Stimulated activated CD4-positive, alpha-beta T cell treated with anti-CD3 and anti-CD28 coated beads, Interleukin-4, amount 100 ng/mL, for 4 hours (primary cell): Measurements from ENCODE around the gene AUTS2.
"Not testable (repeated sequence)": the region's sequence is repeated elsewhere in the genome, so short reads cannot be mapped to it uniquely, and the experiment has no call there.

Experiments used
- DNase-seq, 2 experiments: peaks; one replicate each; pipeline ENCODE4 v3.0.0-alpha.2; 2020

AUTS2 gene

GRCh38 chr7:70630818-70631457 is 1032.7 kb downstream of the AUTS2 start:
- DNase-seq: no peak

DNA sequence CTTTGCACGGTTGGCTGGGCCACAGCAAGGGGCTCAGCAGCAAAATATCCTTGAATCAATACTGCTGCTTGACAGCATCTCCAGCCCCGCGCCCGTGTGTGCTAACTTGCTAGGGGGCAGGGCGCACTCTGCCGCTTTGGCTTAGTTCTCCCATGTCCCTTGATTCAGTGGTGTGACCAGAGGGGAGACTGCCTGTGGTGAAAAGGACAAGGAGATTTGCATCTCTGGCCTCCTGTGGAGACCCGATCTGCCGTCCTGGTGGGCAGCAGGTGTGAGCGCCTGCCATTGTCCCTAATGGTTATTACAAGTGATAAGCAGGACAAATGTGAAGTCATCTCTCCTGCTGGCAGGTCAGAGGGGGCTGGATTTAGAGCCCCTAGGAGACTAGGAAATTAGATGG is 1033.4 kb downstream of the AUTS2 start:
- no peak for DNase-seq

GRCh38 chr7:70632400-70632799 is 1034.1 kb downstream of the AUTS2 start:
- DNase-seq: no peak

- no peak for DNase-seq
These were observed 1035.8 kb downstream of the AUTS2 start for GRCh38 chr7:70634071-70634470.

DNA sequence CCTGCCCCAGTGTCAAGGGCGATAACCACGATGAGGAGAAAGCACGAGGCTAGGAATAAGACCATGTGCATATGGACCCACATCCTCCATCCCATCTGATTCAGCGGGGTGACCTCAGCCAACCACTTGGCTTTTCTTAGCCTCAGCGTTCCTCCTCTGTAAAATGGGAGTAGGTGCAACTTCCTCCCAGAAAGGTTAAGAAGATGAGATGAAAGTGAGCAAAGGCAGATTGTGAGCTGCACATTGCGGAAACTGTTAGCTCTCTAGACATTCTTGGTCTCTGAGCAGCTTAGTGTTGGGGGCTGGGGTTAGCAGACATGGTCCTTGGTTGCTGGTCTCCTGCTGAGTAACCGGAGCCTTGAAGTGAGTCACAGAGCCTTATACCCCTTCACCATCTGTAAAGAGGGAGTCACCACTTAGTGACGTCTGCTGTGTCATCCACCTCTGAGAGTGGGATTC is 1036.4 kb downstream of the AUTS2 start:
- DNase-seq: no peak

DNA sequence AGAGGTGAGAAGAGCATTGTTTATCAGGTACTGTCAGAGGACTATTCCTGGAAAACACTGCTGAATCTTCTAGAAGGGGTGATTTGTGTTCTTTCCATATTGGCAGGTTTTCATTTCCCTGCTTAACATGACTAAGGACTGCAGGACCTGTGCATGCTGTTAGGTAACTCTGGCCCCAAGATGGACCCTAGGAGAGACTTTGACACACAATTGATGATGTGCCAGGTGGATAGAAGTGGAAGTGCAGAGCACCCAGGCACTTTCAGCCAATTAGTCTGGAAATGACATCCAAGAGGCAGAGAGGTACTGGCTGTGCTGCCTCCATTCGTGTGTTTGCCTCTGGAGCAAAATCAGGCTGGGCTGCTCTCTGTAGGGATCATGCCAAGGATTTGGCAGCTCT is 1037.4 kb downstream of the AUTS2 start:
- DNase-seq: no peak

DNA sequence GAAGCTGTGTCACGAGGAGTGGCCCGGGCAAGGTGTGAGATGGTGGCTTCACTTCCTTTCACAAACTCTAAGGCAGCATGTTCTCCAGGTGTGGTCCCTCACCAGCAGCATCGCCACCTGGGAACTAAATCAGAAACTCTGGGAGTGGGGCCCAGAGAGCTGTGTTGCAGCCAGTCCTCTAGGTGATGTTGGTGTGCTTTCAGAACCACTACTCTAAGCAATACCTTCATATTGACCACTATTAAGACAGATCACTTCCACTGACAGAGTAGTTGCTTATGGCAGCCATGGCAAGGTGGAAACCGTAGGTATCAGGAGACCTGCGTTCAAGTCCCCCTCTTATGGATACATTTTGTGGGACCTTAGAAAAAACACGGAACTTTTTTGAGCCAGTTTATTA is 1037.9 kb downstream of the AUTS2 start:
- DNase-seq: no peak

DNA sequence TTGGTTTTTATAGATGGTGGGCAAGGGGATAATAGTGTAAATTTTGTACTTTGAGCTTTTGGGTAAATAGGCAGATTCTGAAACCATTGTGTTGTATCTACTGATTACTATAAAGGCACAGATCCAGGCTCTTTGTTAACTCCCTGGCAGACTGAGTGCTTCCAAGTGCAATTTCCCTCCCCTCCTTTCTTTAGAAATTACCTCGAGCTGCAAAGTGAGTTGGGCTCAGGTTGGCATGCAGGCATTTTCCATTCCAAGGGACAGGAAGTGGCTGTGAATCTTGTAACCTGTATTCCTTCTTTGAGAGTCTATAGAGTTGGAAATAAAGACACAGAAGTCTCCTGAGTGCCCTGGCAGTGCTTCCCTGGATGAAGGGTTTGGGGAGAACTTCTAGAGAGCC is 1039.5 kb downstream of the AUTS2 start:
- DNase-seq: no peak

- no peak for DNase-seq
These were observed 1040.2 kb downstream of the AUTS2 start for GRCh38 chr7:70638158-70639107.

DNA sequence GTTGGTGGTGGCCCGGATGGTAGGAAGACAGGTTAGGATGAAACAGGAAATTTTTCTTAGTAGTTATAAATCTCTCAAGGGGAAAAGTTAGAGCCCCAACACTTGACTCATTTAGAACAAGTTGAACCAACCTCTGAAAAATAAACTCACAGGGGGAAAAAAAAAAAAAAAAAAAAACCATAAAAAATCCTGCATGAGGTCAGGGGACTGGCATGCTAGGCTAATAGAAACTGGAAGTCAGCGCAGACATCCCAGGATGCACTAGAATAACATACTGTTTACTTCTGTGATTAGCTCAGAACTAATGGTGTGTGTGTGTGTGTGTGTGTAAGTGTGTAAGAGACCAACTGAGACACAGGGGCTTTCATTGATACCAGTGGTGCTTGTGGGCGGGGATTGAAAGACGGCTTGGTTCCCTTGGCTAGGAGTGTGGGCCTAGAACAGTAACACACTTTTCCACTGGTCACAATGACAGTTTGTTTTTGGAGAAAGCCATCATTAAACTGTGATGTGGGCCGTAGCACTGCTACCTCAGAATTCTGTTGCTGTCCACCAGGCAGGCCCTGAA is 1042.1 kb downstream of the AUTS2 start:
- DNase-seq: no peak

- no peak for DNase-seq
These were observed 1043.6 kb downstream of the AUTS2 start for GRCh38 chr7:70641882-70642281.

- DNase-seq: no peak
These were observed 1047.0 kb downstream of the AUTS2 start for GRCh38 chr7:70645279-70645678.

GRCh38 chr7:70645876-70646351 is 1047.6 kb downstream of the AUTS2 start:
- DNase-seq: no peak

DNA sequence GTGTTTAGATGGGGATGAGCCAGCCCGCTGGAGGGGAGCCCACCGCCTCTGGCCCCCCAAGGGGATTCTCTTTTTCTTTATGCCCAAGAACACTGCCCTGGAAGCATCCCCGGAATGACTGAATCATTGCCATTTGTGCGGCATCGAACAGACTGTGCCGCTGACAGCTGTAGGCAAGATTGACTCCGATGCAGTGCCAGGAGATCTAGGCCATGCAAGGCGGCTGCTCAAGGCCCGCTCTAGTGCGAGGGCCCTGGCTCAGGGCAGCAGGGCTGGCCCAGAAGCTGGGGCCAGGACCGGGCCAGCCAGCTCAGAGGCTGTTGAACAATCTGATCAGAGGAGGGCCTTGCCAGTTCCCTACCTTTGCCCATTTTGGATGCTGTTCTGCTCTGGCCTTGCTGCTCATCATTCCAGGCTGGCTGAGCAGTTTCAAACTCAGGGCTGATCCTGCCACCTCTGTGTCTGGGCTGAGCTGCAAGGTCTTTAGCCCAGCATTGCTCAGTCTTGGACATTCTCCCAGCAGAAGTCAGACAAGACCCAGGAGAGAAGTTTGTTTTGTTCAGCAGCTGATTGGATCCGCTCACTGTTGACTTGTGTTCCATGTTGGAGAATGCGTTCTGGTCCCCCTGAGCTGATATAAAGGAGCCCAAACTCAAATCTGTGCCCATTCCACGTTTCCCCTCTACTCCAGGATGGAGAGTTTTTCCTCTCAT is 1048.4 kb downstream of the AUTS2 start:
- DNase-seq: no peak

DNA sequence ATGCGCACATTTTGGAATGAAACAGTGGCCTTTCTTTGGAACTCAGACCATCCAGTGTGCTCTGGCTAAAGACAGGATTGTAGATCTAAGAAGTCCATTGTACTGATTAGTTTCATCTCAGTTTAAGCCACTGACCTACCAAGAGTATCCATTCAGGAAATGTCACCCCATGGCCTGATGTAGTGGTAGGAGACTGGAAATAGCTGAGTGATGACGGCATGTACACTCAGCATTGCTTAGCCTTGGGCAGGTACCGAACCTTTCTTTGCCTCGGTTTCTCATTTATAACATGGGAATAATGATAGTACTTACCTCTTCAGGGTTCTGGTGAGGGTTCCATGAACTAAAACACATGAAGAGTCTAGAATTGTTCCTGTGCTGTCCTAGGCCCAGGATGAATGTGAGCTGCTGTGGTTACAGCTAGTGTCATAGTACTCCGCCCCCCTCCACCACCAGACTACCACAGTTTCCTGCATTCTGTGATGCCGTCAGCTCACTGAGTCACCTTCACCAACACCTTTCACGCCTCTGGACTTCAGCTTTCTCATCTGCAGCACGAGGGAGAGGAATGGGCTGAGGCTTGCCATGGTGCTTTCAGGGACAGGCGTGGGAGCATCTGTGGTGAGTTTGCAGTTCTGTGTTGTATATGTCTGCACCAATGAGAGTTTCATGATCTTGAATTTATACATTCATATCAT is 1049.7 kb downstream of the AUTS2 start:
- peak; percentile 44 to 76 for DNase-seq

DNA sequence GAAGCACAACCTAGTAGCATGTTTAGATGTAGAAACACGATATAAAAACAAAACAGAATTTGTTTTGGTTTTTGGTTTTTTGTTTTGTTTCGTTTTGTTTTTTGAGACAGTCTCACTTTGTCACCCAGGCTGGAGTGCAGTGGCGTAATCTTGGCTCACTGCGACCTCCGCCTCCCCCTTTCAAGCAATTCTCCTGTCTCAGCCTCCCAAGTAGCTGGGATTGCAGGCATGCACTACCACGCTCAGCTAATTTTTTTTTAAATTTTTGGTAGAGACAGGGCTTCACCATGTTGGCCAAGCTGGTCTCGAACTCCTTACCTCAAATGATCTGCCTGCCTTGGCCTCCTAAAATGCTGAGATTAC is 1050.2 kb downstream of the AUTS2 start:
- not testable (repeated sequence) for DNase-seq

GRCh38 chr7:70649323-70649722 is 1051.0 kb downstream of the AUTS2 start:
- no peak for DNase-seq

DNA sequence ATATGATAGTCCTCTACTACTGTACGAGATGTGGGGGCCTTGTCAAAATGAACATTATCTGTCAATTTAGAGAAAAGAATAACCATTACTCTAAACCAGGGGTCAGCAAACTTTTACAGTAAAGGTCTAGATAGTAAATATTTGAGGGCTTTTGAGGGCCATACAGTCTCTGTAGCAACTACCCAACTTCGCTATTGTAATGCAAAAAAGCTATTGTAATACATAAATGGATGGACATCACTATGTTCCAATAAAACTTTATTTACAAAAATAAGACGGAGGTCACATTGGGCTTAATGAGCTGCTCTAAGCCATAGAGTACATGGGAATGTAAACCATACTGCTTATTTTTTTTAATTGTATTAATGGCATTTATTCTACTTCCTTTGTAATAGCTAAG is 1055.9 kb downstream of the AUTS2 start:
- DNase-seq: no peak

GRCh38 chr7:70654979-70655378 is 1056.7 kb downstream of the AUTS2 start:
- DNase-seq: no peak

DNA sequence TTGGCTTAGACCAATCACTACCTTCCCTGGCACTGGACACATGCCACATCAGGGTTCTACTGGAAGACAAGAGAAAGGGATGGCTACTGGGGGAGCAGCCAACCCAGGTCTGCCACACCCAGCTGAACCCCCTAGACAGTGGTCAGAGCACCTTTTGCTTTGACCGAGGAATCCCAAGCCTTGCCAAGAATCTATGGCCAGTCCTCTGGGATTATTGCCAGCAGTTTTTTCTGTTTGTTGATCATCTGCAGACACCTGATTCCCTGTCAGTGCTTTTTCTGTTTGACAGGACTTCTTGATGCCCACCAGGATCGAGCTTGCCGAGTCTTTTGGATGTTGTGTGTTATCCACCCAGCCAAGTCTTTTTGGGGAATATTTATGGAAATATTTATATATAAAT is 1057.4 kb downstream of the AUTS2 start:
- DNase-seq: no peak

GRCh38 chr7:70657571-70657970 is 1059.3 kb downstream of the AUTS2 start:
- no peak for DNase-seq

- no peak for DNase-seq
These were observed 1059.8 kb downstream of the AUTS2 start for GRCh38 chr7:70657989-70658632.
